Astrocyte of the cerebellum (primary cell): ENCODE results near the gene CALCR.

ENCODE experiments used
- DNase-seq: peaks from one replicate; pipeline ENCODE4 v3.0.0-alpha.2; 2011; ENCODE audit warnings: low read depth
- H3K4me3 ChIP-seq: 2 replicates; pipeline ENCODE4 v1.5.1; 2011; ENCODE audit warnings: mild to moderate bottlenecking, low read depth, low read length, moderate library complexity
- in situ Hi-C: cut with HindIII; loops from 2 replicates; pipeline ENCODE4 v1.10.0; 2017; ENCODE audit warnings: low sequenced_read_pairs
- TF ChIP-seq, protein P1 (sequence below): IDR thresholded peaks from 2 replicates; pipeline ENCODE4 v1.5.1; 2012; ENCODE audit warnings: low read length, low read depth, moderate library complexity, mild to moderate bottlenecking; ENCODE audit errors: missing control alignments

The CALCR gene

DNA sequence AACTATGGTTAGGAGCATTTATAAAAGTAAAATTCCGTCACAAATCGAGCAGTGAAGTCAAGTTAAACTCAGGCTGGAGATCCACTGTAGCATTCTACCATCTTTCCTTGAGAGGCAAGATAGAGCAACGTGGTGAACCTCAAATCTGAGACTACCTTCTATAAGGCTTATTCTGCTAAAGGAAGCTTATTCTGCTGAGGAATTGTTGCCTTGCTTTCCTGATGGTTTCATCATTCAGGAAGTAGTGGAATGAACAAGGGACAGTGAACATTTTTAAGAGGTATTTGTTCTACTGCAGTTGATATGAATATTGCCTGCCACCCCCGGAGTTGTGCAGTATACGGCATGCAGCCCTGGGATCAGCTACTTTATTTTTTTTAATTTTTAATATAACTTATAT lies 171.6 kb downstream of the CALCR start:
- H3K4me3 ChIP-seq: no peak overlapping the region
- no peak for DNase-seq
- in situ Hi-C loops: no loop called here
- TF ChIP-seq, protein P1, sequence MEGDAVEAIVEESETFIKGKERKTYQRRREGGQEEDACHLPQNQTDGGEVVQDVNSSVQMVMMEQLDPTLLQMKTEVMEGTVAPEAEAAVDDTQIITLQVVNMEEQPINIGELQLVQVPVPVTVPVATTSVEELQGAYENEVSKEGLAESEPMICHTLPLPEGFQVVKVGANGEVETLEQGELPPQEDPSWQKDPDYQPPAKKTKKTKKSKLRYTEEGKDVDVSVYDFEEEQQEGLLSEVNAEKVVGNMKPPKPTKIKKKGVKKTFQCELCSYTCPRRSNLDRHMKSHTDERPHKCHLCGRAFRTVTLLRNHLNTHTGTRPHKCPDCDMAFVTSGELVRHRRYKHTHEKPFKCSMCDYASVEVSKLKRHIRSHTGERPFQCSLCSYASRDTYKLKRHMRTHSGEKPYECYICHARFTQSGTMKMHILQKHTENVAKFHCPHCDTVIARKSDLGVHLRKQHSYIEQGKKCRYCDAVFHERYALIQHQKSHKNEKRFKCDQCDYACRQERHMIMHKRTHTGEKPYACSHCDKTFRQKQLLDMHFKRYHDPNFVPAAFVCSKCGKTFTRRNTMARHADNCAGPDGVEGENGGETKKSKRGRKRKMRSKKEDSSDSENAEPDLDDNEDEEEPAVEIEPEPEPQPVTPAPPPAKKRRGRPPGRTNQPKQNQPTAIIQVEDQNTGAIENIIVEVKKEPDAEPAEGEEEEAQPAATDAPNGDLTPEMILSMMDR: no peak

DNA sequence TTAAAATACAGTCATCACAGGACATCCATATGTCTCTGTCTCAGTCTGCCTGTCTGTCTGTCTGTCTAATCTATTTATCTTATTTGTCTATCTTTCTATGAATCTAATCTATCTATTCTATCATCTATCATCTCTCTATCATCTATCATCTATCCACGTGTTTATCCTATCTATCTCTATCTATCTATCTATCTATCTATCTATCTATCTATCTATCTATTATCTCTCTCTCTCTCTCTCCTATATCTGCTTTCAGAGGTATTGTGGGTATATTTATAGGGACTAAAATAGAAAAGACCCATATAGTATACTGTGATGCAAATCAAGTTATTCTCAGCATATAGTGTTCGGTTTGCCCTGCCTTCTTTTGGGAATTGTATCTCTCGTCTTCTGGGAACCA lies 174.9 kb downstream of the CALCR start:
- no peak overlapping the region for H3K4me3 ChIP-seq
- in situ Hi-C loops: no loop called here
- TF ChIP-seq, protein P1: no peak
- DNase-seq: no peak

- in situ Hi-C loops: no loop called here
- no peak overlapping the region for H3K4me3 ChIP-seq
- no peak for DNase-seq
- TF ChIP-seq, protein P1: no peak
Observed at GRCh38 chr7:93392984-93393383, 181.5 kb downstream of the CALCR start.

DNA sequence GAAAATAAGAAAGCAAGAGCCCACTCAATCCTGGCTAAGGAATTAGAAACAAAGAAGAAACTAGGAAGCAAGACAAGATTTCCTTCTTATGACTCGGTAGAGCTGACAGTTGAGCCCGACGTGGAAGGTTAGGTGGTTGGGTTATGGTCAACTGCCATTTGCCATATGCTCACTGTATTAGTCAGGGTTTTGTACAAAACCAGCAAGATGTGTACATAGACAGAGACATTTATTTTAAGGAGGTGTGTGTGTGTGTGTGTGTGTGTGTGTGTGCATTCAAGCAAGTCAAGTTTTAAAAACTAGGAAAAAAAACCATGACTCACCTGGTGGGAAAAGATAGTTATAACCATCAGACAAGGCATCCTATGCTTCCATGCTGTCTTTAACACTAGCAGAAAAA lies 183.9 kb downstream of the CALCR start:
- DNase-seq: no peak
- in situ Hi-C loops: no loop called here
- TF ChIP-seq, protein P1: no peak
- no peak overlapping the region for H3K4me3 ChIP-seq

DNA sequence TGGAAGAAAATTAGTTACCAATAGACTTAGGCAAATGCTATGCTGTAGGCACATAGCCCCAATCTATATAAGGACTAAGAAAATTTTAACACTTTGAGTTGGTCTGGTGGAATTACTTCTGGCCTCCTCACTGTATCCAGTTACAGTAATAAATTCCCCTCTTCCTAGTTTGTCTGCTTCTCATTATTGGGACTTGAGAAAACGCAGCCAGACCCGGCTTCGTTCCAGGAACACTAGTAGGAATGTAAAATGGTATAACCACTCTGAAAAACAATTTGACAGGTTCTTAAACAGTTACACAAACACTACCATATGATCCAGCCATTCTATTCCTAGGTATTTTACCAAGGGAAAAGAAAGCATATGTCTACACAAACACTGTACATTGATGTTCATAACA lies 192.2 kb downstream of the CALCR start:
- in situ Hi-C loops: no loop called here
- DNase-seq: no peak
- H3K4me3 ChIP-seq: no peak overlapping the region
- TF ChIP-seq, protein P1: no peak

GRCh38 chr7:93378131-93378760 lies 196.3 kb downstream of the CALCR start:
- in situ Hi-C loops: no loop called here
- H3K4me3 ChIP-seq: no peak overlapping the region
- DNase-seq: no peak
- TF ChIP-seq, protein P1: no peak
